Measurements from ENCODE around the gene PSAPL1.

DNA sequence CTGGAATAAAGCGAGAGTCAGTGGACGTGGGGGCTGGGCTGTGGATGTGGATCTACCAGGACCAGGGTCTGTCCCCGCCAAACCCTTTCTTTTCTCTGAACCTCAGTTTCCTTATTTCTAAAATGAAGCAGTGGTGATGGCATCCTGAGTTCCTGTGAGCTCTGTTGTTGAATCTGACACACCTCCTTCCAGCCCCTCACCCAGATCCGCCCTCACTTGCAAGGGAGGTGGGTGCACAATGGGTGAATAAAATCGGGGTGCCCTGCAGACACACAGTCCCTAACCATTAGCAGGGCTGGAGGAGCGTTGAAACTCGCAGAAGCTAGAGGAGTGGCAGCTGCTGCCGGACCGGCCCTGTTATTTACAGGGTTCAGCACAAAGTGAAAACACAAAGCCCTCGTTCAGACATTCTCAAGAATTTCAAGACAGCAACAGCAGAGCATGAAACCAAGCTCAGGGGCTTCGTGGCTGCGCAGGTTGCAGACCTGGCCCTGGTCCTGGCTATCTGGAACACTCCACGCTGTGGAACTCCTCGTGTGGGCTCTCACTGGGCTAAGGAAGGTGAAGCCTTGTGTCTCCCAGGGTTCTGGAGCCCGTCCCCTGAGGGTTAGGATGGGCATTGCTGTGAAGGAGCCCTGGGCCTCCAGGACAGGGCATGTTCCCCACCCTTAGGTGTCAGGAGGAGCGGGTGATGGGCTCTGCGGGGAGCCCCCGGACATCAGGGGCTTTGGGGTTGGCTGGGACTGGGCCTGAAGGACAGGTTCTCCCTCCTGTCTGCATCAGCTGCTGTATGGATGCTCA is 42.9 kb downstream of the PSAPL1 start:
- TF ChIP-seq, protein P1, sequence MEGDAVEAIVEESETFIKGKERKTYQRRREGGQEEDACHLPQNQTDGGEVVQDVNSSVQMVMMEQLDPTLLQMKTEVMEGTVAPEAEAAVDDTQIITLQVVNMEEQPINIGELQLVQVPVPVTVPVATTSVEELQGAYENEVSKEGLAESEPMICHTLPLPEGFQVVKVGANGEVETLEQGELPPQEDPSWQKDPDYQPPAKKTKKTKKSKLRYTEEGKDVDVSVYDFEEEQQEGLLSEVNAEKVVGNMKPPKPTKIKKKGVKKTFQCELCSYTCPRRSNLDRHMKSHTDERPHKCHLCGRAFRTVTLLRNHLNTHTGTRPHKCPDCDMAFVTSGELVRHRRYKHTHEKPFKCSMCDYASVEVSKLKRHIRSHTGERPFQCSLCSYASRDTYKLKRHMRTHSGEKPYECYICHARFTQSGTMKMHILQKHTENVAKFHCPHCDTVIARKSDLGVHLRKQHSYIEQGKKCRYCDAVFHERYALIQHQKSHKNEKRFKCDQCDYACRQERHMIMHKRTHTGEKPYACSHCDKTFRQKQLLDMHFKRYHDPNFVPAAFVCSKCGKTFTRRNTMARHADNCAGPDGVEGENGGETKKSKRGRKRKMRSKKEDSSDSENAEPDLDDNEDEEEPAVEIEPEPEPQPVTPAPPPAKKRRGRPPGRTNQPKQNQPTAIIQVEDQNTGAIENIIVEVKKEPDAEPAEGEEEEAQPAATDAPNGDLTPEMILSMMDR (IDR thresholded peaks at IDR 0.05; ENCODE audit: insufficient read depth, low read depth, low read length), result no peak
- TF ChIP-seq EZH2 (IDR thresholded peaks at IDR 0.05; ENCODE audit: insufficient read depth, low read length), result no peak

Measured in astrocyte (in vitro differentiated cells and primary cell).